GM18508 (cell line): ENCODE measurements around the gene FOXN3.
"Not testable (repeated sequence)": the region's sequence is repeated elsewhere in the genome, so short reads cannot be mapped to it uniquely, and the experiment has no call there.

Experiments
- ATAC-seq: cut with Tn5 transposase; IDR thresholded peaks from one replicate; pipeline ENCODE4 v1.9.1; 2021; ENCODE audit warnings: moderate number of reproducible peaks; ENCODE audit not compliant: insufficient read depth, unreplicated experiment

FOXN3 gene

DNA sequence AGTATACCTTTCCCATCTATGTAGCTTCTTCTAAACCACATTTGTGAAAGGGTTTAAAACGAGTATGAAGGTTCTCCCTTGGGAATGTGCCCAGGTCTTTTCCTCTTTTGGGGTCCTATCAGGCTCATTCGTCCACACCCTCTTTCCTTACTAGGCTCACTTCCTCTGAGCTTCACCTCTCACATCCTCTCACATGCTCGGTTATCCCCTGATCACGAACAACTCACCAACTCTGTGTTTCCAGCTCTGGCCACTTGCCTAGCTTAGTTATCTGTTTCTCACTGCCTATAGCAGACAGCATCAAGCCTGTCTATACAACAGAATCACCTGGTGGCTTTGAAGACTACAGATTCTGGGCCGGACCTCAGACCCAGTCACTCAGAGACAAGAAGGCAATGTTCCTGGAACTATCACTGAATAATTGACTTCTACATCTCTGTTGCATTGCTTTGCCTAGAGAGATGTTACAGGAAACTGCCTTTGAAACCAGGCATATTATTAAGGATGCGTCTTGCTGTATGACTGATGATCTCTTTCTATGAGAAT lies 158.2 kb downstream of the FOXN3 start:
- no peak for ATAC-seq

DNA sequence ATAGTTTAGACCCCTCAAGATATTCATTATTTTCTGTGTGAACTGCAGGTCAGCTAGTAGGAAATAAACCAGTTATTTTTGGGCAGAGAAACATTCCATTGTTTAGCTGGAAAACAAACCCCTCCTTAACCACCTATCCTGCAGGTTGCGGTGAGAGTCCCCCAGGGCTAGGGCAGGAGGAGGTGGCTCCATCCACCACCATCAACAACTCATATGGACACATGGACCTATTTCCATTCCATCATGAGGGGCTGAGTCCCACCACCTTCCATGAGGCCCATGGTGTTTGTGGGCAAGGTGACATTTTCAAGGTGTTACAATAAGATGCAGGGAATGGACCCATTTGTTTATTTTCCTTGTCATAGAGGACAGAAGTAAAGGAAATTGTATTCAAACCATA lies 160.1 kb downstream of the FOXN3 start:
- ATAC-seq = no peak

DNA sequence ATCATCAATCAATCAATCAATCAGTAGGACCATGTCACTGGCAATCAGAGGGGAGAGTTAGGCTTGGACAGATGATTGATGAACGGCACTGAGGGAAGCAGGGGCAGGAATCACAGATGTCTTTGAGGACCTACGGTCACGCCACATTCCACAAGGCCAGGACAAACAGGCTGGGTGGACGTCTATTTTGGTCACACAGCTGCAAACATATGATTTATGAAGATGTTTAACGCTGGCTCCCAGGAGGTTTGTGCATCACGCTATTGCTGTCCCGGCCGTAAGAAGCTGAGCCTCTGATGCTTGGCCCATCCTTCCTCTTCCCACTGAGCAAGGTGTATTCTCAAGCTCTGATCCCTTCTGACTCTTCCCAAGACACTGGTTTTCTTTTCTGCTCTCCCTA lies 160.8 kb downstream of the FOXN3 start:
- ATAC-seq = no peak

DNA sequence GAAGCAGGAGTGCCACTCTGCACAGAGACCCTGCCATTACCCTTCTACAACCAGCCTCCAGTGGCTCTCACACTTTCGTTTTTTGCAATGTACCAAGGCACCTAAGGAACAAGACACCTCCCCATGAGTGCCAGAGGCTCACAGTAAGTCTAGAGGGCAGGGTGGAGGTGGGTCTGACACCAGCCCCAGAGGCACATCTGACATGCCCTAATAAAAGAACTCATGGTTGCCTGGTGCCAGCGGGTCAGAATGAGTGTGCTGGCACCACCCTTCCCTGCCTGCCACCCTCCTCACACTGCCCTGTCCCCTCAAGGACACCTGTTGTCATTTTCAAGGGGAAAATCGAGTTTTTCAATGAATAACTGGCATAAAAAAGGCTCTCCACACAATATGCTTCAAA lies 161.2 kb downstream of the FOXN3 start:
- no peak for ATAC-seq

DNA sequence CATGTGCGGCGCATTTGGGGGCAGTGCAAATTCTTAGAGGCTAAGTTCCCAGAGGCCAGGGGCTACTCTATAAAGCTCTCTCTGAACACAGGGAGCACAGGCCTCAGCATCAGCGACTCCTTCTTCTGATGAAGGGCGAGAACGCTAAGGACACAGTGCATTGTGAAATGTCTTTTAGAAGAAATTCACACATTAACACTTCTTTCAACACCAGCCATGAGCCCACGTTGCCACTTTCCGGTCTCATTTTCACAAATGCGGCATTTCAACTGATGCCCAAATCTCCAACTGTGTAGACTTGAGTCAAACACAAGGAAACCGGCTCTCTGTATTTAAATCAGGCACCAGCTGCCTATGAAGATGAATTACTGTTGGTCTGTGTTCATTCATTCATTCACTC lies 162.0 kb downstream of the FOXN3 start:
- ATAC-seq = no peak

DNA sequence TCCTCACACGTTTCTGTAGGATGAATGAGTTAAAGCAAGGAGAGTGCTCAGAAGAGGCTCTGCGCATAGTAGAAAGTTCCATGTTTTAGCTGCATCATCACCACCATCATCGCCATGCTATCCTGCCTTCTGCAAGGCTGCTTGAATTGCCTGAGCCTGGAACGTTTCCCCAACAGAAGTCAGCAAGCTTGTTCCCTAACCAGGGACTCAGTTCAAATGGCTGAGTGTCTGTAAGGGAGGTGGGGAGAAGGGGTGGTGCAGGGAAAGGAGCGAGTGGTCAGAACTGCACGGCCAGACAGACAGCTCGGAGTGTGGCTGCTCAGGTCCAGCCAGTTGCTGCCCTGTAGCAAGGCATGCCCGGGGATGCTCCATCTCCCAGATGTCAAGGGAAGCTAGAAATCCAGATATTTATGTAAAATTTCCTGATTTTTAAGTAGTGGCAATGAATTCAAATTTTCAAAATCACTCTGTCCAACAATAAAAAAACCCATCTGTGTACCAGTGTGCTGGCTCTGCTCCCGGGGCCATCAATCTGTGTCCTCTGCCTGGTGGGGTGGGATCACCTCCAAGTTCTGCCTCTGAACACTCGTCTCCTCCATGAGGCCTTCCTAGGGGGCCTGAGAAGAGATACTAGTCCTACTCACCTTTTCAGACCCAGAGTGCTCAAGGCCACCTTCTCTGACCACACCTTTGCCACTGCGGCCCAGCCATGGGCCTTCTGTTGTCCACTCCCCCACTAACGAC lies 162.7 kb downstream of the FOXN3 start:
- ATAC-seq = no peak

DNA sequence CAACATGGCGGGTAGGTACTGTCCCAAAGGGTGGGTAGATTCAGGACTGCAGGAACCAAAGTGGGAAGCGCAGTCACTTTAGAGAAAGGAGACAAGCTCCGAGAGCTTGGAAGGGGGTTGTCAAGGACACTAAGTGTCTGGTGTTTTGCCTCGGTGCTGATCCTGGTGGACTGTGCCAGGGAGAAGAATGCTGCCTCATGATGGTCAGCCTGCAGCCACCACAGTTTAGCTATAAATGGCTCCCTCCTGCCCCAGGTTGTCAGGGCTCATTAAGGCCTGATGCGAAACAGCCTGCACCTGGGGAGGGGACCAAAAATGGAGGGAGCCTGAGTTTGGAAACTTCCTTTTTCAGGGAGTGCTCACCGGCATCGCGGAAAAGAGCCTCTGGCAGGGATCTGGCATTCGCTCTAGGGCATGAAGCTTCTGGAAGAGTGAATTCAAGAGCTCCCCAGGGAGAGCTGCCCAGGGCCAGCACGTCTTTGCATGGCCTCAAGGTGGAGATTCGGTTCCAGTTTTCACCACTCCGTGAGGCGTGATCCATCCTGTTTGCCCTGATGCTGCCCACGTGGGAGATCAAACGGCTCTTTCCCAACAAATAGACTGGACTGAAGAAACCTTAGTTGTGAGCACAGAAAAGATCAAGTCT lies 164.0 kb downstream of the FOXN3 start:
- ATAC-seq = no peak

DNA sequence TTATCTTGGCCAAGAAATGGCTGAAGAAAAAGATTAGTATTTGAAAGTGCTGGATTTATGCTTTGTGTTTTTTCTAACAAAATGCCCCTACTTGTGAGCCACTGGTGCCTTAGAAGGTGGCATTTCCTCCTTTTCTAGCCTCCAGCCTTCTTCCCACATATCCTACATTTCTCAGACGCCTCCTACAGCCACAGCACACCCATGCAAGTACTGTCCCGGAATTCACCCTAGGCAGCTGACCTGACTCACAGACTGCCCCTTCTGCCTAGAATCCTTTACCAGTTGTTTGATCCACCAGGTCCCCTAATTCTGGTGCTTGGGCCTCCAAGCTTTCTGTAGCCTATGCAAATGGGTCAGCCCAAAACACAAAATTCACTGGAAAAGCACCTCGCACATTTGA lies 166.0 kb downstream of the FOXN3 start:
- no peak for ATAC-seq

DNA sequence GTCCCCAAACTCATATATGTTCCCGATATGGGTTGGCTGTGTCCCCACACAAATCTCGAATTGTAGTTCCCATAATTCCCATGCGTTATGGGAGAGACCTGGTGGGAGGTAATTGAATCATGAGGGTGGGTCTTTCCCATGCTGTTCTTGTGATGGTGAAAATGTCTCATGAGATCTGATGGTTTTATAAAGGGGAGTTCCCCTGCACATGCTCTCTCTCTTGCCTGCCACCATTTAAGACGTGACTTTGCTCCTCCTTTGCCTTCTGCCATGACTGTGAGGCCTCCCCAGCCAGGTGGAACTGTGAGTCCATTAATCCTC lies 166.4 kb downstream of the FOXN3 start:
- not testable (repeated sequence) for ATAC-seq

DNA sequence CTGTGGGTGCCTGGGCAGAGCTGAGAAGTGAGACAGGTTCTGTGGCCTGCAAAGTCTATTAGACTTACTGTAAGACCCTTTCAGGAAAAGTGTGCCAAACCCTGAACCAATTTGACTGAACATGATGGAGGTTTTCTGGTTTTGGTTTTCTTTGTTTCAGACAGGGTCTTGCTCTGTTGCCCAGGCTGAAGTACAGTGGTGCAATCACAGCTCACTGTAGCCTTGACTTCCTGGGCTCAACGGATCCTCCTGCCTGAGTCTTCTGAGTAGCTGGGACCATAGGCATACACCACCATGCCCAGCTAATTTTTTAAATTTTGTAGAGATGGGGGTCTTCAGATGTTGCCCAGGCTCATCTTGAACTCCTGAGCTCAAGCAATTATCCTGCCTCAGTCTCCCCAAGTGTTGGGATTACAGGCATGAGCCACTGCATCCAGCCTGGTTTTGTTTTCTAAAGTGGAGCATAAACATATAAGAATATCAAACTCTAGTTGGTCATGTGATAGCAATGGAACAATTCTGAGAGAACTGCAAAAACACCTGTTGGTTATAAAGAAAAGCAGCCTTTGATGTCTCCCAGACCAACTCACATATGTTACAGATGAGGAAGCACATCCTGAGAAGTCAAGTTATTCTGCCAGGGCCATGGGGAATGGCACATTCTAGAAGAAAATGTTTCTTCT lies 166.9 kb downstream of the FOXN3 start:
- ATAC-seq = no peak

DNA sequence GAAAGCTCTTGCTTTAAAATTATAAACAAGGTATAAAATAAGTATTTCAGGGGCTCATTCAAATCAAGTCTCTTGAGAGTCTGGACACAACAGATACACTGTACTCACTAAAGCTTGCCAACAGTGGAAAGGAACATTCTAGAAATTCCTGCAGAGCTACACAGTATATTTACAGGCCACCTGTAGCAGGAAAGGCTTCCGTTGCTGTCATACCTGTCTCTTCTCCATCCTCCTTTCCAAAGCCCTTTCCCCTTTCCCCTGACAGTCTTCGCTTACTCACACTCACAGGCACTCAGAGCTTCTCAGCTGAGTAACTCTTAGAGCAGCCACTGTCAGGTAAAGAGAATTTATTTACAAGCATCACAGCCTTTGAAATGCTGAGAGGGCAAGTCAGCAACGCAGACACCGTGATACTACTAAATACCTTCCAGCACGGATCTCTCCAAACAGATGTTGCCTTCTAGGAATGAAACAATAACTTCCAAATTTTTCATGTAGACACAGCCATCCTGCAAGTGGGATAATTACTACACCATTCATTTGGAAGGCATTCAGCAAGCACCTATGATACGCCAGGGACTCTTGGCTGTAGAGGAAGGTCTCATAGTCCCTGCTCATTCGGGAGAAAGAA lies 167.9 kb downstream of the FOXN3 start:
- ATAC-seq = no peak

DNA sequence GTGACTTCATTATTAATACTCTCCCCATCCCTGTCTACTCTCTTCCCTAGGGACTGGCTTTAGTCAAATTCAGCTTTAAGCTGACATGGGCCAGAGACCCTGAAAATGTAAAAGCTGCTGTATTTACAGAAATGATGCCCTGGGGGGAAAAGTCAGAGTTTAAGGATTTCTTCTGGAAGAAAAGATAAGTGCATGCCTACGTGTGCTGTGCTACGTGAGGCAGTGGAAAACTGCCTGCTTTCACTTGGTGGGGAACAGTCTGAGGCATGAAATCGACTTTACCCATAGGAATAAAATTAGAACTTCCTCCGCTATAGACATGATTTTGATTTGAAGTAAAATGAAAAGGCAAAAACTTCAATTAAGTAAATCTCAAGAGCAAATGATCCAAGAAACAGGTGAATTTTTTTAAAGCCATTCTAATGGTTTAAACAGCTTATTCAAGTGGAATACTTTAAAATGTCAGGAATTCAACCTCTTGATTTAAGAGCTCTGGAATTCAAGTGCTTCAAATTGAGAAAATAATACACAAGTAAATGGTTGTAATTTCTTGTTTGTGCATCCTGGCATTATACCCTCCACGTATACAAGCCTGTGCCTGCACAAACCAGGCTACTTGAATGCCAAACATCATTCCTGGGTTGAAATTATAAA lies 168.5 kb downstream of the FOXN3 start:
- no peak for ATAC-seq

DNA sequence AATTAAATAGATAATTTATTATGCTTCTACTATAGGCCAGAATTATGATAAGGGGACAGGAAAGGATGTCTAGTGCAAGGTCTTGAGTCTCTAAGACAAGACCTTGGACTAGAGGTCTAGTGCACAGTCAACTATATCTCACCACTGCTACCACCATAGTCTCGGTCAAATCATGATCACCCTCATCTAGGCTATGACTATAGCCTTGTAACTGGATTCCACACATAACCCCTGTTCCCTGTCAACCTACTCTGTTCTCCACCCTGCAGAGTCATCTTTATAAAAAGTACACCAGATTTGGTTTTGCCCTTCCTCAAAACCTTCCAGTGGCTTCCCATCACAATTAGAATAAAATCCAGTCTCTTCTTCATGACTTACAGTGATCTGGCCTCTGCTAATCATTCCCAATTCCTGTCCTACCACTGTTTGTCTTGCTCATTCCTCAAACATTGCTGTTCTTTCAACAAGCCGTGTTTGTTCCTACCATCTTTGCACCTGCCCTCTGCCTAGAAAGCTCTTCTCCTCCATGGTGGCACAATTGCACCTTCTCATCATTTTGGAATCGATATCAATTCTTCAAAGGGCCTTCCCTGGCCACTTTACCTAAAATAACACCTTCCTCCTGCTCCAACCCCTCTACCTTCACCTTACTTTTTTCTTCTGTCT lies 169.4 kb downstream of the FOXN3 start:
- no peak for ATAC-seq

DNA sequence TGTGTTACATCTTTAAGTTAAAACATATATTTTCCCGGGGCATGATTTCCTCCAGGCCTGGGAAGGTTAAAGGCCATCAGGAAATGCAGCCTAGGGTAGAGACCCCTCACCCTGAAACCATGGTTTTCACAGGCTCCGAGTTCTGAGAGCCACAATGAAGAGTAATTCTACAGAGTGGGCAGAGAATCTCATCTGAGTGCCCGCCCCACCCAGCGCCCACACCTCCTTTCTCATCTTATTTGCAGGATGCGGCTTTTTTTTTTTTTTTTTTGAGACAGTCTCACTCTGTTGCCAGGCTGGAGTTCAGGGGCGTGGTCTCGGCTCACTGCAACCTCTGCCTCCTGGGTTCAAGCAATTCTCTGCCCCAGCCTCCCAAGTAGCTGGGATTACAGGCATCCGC lies 170.7 kb downstream of the FOXN3 start:
- no peak for ATAC-seq

DNA sequence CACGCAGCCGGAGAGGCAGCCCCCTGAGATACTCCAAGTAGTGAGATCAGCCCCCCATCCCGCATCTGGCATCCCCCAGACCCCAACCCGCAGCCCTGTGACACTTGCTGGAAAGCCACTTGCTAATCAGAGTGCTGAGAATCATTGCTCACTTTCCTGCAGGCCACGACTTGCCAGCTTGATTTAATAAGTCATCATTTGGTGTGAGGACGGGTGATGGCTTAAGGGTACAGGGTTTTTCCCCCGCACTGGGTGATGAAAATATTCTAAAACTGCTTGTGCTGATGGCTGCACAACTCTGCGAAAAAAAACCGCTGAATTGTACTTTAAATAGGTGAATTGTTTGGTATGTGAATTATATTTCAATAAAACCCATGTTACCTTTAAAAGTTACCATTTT lies 171.2 kb downstream of the FOXN3 start:
- no peak for ATAC-seq

DNA sequence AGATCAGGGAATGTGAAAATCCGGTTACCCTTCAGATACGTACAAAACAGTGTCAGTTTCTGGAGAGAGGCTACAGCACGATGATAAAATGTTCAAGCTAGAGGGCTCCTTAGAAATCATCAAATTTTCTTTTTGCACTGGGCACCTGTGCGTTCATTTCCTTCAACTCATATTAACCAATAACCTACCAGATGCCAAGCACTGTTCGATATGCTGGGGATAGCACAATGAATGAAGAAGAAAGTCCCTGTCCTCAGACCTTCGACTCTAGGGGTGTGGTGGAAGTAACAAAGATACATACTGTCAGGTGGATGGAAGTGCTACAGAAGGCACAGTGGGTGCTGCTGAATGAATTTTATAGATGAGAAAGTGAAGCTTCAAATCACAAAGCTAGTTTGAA lies 172.3 kb downstream of the FOXN3 start:
- ATAC-seq = no peak

DNA sequence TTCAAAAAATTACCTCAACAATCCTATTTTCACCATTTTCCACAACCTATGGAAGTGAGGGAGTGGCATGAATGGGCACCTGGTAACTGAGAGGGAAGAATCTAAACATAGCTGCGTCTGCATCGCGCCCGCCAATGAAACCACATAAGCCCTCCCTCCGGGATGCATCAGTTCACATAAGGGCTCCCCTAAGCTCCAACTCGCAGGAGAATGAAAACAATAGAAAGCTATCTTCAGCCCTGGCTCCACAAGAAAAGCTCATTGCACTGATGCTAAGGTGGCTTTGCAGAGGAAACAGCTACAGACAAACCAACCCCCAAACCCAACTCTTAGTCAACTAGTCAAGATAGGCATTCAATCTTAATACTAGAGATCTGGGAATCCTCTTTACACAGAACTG lies 173.3 kb downstream of the FOXN3 start:
- no peak for ATAC-seq

DNA sequence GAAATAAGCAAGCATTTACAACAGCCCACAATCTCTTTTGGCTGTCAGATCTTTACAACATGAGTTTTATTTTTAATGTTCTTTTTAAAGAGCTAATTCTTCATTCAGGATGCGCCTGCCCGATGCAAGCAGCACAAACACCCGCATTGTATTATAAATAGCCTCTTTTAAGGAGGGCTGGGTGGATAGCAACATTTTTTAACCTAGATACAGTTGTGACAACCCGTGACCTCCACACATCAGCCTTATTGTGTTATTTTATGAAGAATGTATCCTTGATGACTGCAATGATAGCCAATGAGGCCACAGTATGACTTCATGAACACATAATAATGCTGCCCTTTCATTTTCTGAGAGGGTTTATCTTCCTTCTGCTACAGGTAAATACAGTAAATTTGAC lies 173.7 kb downstream of the FOXN3 start:
- ATAC-seq = no peak

DNA sequence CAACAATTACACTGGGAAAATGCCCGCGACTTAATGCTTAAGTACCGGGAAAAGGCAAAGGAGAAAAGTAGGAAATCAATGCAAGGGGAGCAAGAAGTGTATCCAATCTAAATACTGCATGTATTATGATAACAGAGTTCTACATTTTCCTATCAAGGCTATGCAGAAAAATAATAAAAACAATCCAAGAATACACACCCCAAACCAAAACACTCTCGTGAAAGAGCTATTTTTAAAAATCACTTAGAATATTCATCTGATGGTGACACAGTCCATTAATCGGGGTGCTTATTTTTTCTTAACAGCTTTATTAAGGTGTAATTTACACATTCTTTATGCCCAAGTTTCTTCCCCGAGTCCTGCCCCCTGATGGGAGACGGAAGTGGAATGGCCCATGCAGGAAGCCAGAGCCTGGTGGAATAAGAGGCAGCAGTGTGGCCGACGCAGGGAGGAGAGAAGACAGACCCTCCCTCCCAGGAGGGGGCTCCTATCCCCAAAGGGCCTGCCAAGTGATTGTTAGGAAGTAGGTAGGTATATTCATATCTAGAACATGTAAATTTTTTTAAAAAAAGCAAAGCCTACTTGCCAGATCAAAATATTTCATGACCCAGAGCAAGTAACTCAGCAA lies 174.3 kb downstream of the FOXN3 start:
- no peak for ATAC-seq
